IPS-11a (cell line): Measurements from ENCODE around the gene GPATCH1.

Experiments used
- H3K4me3 ChIP-seq: one replicate; pipeline ENCODE4 v1.5.1; 2013; ENCODE audit warnings: low read depth, low read length, control low read depth

The GPATCH1 gene

DNA sequence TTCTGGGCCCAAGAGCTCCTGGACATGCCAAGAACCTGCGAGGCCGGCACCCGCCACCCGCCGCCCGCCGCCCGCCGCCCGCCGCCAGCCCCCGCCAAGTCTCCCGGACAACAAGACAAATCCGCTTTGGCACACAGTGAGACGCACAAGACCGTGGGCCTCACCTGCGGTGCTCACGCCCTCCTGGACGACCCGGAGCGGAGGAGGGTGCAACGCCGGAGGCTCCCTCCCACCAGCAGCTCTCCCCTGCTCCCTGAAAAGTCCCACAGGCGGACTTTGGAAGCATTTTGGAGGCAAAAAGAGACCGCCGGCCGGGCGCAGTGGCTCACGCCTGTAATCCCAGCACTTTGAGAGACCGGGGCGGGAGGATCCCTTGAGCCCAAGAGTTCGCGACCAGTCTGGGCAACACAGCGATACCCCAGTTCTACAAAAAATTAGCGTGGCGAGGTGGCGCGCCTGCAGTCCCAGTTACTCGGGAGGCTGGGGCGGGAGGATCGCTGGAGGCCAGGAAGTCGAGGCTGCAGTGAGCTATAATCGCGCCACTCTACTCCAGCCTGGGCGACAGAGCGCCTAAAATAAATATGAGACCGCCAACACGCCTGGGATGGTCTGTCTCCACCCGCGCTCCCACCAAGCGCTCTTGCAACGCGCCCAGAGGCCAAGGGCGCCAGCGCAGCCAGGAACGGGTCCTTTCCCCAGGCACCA is 17.1 kb upstream of the GPATCH1 start:
- H3K4me3 ChIP-seq, result peak overlapping the region; percentile 63

DNA sequence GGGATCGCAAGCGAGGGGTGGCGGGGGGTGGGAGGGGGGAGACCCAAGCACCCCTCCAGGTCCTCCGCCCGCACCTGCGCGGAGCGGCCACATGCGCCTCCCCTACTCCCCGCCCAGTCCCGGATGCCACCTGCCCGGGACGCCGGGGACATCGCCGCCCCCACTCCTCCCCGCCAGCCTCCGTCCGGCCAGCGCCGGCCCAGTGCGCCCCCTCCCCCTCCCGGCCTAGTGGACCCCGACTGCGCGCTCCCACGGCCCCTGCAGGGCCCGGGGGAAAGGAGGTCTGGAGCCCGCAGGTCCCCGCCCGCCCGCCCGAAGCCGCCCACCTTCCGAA is 16.6 kb upstream of the GPATCH1 start:
- H3K4me3 ChIP-seq, result peak overlapping the region; percentile 63

DNA sequence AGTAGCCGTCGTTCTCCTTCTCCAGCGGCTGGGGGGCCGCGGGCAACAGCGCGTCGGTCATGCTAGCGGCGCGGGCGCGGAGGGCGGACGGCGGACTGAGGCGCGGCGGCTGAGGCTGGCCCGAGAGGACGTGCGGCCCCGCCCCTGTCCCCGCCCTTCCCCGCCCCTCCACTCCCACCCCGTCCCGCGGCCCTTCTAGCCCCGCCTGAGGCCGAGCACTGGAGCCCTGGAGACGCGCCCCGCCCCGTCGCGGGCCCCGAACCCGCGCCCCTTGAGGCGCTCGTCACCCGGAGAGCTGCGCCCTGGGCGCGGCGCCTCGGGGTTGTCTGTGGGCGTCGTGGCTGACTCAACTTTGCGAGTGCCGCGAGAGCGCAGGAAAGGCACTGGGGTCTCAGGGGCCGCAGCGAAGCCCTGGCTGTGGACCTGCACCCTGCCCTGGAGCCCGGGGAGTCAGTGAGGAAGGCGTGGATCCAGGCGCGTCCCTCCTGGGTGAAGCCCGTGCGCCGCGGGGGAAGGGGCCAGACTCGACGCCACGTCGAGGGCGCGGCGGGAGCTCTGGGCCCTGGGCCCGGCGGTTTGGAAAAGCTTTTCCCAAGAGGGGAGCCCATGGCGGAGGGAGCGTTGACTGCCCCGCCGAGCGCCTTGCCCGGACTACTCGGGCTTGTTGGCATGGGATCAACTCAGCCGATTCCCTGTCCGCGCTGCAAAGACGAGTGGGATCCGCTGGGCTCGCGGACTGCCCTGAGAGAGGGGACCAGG is 16.0 kb upstream of the GPATCH1 start, which contains the start of gene RHPN2:
TSS of gene RHPN2 (minus strand) at position 97 of the 759 bp plus-strand sequence. CDS start at position 61, 36 bp downstream.
- peak within 1 kb of the TSS; percentile 63 for H3K4me3 ChIP-seq

DNA sequence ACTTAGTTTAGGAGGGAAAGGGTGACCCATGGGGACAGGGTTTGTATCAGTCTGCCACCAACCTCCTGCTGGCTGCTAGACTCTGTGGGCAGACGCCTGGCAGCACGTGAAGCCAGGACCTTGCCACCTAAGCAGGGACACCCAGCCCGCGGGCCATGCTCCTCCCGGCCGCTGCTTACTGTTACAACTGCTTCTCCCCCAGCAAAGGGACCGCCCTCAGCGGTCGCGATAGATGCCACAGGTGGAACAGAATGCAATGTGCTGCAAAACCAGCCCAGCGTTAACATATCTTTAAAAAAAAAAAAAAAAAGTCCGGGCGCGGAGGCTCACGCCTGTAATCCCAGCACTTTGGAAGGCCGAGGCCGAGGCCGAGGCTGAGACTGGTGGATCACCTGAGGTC is 14.4 kb upstream of the GPATCH1 start:
- H3K4me3 ChIP-seq, result no peak overlapping the region

DNA sequence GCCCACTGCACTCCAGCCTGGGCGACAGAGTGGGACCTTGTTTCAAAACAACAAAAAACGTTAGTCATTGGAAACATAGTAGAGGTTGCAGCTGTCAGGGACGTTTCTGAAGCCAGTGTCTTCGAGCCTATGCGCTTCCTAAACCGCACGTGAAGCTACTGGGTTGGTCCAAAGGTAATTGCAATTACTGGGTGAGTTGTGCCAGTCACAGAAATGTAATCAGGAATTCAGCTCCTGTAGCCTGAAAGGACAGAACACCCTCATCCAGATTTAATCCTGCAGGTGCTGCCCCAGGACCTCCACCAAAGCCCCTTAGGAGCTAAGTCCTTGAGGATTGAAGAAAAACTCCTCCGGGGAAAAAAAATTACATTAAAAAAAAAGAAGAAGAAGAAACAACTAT is 13.9 kb upstream of the GPATCH1 start:
- H3K4me3 ChIP-seq, result no peak overlapping the region

DNA sequence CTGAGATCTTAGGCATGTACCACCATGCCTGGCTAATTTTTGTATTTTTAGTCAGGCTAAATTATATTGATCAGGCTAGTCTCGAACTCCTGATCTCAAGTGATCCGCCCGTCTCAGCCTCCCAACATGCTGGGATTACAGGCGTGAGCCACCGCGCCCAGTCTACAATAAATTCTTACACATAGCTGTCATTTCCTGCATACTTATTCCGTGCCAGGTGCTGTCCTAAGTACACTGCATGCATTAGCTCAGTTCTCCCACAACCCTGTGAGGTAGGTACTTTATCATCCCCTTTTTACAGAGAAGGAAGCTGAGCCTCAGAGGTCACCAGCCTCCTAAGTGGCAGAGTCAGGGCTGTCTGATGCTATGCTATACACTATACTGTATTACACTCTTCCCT is 9.1 kb upstream of the GPATCH1 start:
- H3K4me3 ChIP-seq, result no peak overlapping the region

DNA sequence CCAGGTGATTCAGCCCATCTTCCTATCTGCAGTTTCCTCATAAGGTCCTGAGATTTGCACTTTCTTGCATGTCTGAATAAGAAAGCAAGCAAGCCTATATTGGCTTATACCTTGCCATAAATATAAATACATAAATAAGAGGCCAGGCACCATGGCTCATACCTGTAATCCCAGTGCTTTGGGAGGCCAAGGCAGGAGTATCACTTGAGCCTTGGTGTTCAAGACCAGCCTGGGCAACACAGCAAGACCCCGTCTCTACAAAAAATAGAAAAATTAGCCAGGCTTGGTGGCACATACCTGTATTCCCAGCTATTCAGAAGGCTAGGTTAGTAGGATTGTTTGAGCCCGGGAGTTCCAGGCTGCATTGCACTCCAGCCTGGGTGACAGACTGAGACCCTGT is 5.5 kb upstream of the GPATCH1 start:
- no peak overlapping the region for H3K4me3 ChIP-seq

DNA sequence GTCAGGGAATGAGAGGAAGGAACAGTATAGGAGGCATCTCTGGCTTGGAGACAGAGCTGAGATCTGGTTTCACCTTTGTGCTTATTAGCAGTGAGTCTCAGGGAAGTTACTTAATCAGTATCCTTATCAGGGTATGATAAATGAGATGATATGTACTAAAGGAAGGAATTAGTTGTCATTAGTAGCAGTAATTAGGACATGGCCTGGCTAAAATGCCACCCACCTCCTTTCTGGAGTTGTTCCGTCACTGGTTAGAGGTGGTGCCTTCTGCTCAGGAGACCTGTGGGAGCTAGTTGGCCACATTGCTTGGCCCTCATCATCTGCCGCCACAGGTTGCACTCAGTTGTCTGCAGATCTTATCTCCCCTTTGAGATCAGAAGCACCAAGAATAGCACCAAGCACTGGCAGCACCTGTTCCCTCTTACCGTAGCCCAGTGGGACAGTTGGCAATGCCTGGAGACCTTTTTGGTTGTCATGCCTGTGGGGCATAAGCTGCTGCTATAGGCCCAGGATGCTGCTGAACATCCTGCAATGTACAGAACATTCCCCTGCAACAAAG is 4.7 kb downstream of the GPATCH1 start:
- no peak overlapping the region for H3K4me3 ChIP-seq

DNA sequence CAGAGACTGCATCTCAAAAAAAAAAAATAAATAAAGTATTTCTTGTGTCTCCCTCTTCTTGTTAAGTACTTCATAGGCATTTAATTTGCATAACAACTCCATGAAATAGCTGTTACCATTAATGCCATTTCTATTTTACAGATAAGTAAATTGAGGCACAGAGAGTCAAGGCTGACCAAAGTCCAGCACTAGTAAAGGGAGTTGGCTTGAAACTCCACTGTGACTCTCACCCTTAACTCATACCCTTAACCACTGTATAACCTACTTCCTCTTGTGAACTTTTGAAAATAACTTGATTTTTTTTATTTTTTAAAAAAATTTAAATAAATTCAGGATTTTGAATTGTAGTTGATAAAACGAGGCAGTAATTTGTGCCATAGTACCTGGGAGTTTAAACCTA is 6.0 kb downstream of the GPATCH1 start:
- H3K4me3 ChIP-seq, result no peak overlapping the region

DNA sequence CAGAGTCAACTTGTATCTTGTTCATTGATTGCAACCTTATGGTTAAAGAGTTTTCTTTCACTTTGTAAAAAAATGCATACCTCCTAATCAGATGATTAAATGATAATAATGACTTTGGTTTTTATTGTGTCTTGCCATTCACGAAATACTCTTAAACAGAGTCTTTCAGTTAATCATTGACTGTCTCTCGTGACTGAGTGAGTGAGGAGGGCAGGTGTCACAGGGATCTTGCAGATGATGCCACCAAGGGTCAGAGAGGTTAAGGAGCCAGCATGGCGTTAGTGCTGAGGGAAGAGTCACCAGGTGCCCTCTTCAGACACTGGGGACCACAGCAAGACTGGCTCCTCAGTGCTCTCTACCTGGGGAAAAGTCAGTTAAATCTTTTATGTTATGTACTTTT is 8.0 kb downstream of the GPATCH1 start:
- H3K4me3 ChIP-seq, result no peak overlapping the region

DNA sequence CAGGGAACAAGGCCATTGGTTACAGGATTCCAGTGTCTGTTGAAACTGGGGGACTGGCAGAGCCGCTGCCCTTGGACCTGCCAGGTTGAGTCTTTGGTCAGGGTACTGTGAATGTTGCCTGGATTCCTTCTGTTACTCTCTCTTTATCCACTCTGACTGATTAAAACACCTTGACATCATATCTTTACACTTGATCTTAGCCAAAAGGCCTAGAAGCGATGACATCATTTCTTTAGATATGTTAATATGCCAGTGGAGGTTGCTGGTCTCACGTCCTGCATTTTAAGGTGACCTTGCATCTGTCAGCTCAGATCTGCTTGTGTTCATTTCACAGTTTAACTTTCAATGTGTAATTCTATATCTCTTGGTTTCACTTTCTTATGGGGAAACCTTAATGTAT is 9.2 kb downstream of the GPATCH1 start:
- no peak overlapping the region for H3K4me3 ChIP-seq

DNA sequence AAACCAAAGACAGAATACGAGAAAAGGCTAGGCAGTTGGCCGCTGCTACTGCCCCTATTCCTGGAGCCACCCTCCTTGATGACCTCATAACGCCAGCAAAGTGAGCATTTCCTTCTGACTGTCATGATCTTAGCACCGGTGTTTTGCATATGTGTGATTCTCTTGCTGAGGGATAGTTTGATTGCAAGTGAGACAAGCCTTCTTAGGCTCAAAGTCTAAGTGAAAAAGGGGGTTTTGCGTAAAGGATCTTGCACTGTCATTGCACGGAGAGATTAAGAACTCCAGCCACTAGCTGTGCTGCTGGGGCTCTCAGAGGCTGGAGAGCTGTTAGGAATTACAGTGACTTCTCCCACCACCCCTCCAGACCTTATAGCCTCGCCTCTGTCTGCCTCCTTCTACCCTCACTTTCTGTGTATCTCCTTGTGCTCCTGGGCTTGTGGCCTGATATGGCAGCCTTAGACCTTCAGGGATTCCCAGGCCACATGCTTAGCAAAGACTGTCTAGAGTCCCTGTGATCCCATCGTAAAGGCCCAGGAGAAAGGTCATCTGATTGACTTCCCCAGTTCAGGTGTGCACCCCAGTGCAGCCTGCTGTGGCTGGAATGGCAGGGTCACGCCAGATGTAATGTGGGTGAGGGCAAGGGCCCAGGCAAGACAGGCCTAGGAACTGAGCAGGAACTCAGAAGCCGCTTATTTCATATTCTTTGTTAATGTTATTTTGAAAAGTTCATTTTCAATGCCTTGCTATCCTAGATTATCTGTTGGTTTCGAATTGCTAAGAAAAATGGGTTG is 12.6 kb downstream of the GPATCH1 start:
- H3K4me3 ChIP-seq, result no peak overlapping the region

DNA sequence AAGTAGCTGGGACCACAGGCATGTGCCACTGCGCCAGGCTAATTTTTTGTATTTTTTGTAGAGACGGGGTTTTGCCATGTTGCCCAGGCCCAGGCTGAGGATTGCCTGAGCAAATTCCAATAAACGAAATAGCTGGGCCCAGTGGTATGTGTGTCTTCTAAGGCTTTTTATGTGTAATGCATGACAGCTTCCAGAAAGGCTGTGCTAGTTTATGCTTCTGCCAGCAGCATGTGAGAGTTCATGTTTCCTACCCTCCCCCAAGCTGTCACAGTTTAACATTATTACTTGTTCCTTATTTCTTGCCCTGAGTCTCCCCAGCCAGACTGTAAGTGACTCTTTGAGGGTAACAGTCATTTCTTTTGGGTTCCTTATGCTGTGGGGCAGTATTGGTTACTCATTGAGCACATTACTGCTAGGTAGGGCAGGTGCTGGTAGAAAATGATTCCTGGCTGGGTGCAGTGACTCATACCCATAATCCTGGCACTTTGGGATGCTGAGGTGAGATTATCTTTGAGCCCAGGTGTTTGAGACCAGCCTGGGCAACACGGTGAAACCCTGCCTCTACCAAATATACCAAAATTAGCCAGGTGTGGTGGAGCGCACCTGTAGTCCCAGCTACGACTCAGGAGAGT is 13.6 kb downstream of the GPATCH1 start:
- H3K4me3 ChIP-seq, result no peak overlapping the region

DNA sequence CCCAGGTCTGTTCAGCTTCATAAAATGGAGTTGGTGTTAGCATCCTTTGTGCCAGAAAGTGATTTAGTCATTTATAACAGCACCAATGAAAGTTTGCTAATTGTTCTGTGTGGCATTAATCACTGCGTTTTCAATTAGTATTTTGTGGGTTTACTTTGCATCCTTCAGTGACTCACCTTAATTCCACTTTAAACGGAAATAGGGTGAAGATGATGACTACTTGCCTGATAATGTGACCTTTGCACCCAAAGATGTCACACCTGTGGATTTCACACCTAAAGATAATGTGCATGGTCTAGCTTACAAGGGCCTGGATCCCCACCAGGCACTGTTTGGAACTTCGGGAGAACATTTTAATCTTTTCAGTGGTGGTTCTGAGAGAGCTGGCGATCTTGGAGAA is 15.0 kb downstream of the GPATCH1 start:
- no peak overlapping the region for H3K4me3 ChIP-seq

DNA sequence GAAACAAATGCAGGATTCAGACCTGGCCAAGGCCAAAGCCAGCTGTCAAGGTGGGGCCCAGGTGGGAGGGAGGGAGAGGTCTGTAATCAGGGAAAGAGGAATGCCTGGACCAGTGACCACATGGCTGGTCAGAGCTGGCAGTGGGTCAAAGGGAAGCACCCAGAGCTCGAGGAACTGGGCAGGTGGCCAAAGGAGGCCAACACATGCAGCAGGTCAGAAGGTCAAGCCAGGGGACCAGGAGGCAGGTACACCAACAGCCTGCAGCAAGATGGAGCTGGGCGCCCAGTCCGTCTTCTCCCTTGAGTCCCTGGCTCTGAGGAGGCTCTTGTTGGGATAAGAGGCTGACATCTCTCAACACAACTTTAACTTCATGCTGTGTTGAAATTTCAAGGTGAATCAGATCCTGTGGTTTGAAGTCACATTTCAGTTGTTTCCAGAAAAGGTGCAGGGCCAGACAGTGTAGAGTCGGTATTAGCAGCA is 17.1 kb downstream of the GPATCH1 start:
- no peak overlapping the region for H3K4me3 ChIP-seq

DNA sequence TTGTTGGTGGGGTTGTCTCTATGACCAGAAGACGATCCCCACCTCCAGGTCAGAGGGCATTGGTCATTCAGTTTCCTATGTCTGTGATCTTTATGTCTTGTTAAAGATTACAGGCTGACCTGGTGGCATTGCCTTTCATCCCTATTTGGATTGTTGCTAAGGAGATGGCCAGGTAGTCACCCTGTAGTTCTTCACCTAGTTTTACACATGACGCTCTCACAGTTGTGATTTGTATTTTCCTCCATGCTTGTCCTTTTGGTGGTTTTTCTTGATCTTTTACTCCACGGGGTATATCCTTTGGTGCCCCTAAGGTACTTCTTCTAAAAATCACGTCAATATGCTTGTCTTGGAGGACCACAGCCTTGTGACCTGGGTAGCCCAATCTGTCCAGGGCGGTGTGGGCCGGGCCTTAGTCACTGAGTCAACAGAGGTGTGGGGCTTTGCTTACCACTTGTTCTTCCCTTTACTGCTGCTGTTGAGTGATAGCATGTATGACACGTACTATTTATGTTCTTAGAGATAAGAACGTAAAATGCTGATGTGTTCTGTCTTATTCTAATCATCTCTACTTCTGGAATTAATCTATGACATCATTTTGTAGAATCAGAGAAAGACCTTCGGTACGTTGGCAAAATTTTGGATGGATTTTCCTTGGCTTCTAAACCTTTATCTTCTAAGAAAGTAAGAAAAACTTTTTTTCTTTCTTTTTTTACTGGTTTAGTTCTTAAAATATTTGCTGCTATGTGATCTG is 20.1 kb downstream of the GPATCH1 start:
- H3K4me3 ChIP-seq, result no peak overlapping the region

DNA sequence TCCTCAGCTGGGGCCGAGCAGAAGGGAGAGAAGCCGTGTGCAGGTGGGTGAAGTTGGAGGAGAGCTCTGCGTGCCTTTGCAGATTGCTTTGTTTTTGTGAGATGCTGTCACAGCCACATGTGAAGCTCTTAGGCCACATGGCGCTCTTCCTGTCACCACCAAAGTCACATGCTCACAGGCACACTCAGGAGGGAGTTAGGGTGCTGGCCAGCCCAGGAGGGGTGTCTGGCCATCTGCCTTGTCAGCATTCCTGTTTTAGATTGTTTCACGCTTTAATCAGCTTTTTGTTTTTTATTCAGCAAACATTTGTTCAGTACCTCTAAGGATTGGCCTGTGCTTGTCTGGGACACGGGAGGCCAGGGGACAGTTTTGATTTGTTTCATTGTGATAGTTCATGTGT is 21.9 kb downstream of the GPATCH1 start:
- no peak overlapping the region for H3K4me3 ChIP-seq

DNA sequence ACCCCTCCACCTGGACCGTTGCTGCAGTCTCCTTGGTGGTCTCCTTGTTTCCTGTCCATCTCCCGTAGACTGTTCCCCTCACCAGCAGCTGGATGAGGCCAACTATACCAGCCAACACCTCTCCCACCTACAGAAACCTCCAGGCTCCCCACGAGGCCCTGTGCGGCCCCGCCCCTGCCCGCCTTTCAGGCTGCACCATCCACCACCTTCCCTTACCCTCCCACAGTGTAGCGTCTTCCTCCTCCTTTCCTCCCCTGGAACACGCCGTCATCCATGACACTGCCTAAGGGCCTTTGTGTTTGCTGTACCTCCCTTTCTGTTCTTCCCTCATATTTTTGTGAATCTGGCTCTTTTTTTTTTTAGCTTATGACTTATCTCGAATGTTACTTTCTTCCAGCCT is 27.2 kb downstream of the GPATCH1 start:
- no peak overlapping the region for H3K4me3 ChIP-seq

DNA sequence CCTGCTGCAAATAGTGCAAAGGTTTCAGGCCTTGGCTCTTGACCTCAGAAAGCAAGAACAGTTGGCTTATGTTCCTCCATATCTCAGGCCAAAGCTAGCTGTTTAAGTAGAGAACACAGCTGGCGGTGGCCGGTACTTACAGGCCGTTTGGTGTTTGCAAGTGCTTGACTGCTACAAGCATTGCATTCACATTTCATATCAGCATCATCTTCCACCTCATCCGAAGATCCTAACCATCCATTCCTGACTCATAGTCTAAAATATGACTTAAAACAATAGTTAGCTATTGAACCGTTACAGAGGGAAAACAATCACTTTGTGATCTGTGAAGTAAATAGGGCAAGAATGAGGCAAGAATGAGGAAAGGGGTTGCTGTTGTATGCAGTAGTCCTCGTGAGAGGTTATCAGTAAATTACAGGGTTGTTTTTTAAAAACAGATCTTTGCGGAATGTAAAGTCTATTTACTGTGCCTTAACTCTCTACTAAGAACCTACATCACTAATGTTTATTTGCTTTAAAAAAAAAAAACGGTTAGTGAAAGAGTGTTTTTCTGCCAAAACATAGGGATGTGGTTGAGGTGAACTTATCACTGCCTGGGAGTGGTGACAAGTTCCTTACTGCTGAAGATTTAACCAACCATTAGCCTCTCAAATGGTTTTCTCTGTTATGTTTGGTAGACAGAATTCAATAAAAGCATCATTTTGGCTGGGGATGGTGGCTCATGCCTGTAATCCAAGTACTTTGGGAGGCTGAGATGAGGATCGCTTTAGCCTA is 29.3 kb downstream of the GPATCH1 start:
- H3K4me3 ChIP-seq, result no peak overlapping the region
